HTERT RPE-1 (cell line): ENCODE results near the gene SULT2B1.

Experiments used
- in situ Hi-C: fragments of 300-500 bp; cut with MboI; formaldehyde crosslinking; loops from 4 replicates; pipeline ENCODE4 v1.14.3; 2020; ENCODE audit warnings: low sequenced_read_pairs

Gene SULT2B1

DNA sequence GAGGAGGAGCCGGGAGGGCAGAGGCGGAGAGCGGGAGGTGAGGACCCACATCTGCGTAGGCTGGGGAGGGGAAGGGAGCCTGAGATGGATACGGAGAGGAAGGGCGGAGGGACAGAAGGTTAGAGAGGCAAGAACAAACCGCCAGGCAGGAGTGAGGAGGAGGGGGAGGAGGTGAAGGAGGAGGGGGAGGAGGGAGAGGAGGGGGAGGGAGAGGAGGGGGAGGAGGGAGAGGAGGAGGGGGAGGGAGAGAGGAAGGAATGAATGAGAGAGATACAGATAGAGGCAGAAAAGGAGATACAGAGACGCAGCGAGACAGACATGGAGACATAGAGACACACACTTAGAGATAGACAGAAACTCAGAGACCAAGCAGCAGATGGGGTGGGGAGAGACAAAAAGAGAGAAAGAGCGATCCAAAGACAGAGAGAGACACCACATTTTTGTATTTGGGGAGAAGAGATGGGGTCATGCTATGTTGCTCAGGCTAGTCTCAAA lies 94.8 kb downstream of the SULT2B1 start:
- in situ Hi-C loops, result no loop called here

DNA sequence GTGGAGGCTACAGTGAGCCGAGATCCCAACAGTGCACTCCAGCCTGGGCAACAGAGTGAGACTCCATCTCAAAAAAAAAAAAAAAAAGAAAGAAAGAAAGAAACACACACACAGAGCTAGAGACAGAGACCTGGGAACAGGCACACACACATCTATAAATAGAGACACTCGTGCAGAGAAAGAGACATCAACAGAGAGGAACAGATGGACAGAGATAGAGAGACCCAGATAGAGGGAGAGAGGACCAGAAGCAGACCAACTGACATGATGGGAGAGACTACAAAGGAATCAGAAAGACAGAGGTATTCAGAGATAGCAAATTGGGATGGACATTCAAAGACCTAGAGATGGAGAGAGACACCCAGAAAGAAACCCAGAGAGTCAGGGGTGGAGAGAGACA lies 96.2 kb downstream of the SULT2B1 start:
- in situ Hi-C loops, result no loop called here
